NCI-H82 treated with DMSO at 0.1 percent for 48 hours (cell line): ENCODE data around the gene EMC7.
"Not testable (repeated sequence)": the region's sequence is repeated elsewhere in the genome, so short reads cannot be mapped to it uniquely, and the experiment has no call there.

Experiments
- DNase-seq: peaks from one replicate; lab custom pipeline; 2025; ENCODE audit not compliant: unreplicated experiment; lab: John Stamatoyannopoulos, UW

Gene EMC7

DNA sequence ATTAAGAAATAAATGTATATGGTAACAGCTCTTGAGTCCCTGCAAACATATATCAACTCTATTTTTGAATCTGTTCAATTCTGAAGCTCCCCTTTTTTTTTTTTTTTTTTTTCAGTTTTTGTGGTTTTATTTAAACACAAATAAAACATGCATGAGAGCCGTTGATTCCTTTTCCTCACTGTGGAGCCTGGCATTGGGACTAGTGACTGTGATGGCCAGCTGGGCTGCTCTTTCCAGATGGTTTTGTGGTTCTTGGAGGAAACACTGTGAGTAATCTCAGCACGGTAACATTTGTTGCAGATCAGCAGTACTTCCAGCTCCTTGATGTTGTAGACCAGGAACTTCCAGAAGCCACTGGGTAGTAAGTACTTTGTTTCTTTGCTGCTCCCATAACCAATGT, 15.9 kb downstream of the EMC7 start:
- no peak for DNase-seq

DNA sequence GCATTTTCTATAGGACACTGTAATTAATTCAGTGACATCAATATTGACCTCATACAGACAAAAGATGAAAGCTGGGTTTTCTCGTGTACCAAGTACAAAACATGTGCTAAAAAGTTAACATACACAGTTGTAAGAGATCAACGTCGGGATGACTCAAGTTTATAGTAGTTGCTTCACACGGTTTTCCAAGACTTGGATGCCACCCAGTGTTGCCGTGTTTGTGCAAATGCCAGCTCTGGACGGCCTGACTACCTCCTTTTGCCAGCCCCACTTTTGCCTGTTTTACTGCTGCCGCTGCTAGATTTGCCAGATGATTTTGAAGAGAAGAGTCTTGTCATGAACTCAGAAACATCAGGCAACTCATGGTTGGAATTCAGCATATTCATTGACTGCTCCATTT, 17.6 kb downstream of the EMC7 start:
- DNase-seq: no peak

DNA sequence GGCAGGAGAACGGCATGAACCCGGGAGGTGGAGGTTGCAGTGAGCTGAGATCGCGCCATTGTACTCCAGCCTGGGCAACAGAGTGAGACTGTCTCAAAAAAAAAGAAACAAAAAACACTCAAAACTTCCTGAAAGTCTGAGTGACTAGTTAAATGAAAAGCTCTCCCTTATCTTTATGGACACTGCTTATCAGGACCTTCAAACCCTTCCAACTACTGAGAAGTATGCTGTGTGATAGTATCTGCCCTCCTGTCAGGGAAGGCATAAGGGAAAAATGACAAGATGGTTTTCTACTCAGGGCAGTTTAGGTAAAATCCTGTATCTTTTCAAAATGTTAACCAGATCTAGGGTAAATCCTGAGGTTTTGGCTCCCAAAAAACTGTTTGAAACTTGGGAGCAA, 21.8 kb downstream of the EMC7 start:
- no peak for DNase-seq

DNA sequence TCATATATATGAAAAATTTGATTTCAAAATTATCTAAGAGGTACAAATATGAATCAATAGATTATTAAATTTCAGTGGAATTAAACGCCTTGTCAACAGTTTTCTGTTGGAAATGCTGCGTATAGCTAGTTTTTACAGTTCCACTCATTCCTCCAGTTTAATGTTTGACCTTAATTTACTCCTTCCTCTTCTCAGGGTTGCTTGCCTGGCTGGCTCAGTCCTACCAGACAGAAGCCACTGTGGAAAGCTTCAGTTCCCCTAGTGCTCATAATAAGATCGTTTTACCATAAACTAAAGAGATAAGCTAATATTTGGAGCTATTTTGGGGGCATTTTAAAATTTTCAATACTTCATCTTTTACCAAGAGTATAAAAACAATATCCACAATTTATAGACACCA, 22.8 kb downstream of the EMC7 start:
- no peak for DNase-seq

DNA sequence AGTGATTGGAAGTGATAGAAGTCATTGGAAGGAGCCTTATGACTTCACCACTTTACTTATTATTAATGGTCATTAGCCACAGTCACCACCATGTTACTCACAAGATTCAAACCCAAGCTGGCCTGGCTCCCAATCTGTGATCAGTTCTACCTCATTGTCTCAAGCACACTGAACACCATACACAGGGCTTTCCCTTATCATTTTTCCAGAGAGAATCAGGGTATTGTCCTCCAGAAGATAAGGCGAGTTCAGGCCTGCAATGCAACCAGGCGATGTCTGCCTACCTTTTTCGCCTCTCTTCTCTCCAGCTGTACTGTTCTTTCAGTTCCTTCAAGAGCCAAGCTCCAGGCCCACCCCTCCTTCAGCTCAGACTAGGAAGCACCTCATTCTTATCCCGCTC, 24.9 kb downstream of the EMC7 start:
- no peak for DNase-seq

DNA sequence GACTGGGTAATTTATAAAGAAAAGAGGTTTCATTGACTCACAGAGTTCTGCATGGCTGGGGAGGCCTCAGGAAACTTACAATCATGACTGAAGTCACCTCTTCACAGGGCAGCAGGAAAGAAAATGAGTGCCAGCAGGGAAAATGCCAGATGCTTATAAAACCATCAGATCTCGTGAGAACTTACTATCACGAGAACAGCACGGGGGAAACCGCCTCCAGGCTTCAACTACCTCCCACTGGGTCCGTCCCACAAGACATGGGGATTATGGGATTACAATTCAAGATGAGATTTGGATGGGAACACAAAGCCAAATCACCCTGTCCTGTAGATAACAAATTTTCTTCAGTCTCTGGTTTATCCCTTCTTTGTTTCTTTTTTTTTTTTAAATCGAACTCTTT, 31.7 kb downstream of the EMC7 start:
- peak; percentile 4 for DNase-seq

DNA sequence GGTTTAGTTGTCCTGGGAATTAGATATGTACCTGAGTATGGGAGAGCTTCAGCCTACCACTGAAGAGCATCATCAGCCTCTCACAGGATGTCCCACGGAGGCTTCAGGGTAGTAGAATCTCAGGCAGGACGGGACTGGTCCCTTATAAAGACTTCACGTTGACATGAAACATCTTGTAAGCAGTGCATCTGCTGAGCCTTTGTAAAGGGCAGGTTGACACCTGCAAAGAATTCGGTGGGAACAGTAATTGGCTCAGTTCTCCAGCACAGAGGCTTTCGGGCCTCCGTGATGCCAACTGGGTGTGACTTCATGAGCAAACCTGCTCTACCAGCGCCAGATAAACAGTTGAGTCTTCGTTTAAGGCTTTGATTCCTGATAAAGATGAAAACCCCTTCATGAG, 35.7 kb downstream of the EMC7 start:
- no peak for DNase-seq

DNA sequence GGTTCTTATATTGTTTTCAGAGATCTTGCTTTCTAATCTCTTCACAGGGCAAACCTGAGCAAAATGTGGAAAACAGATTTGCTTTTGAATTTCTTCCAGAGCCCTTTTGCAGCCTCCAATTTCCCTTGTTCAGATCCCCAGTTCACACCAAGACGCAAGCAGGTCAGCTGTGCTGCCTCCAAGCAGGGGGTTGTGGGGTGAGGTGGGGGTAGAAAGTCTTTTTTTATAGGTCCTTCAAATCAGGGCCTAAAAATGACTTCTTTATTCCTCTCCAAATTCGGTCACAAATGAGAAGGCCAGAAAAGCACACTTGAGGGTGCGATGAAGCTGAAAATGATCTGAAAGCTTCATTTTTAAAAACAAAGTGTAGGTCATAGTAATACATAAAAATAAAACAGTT, 36.4 kb downstream of the EMC7 start:
- no peak for DNase-seq

DNA sequence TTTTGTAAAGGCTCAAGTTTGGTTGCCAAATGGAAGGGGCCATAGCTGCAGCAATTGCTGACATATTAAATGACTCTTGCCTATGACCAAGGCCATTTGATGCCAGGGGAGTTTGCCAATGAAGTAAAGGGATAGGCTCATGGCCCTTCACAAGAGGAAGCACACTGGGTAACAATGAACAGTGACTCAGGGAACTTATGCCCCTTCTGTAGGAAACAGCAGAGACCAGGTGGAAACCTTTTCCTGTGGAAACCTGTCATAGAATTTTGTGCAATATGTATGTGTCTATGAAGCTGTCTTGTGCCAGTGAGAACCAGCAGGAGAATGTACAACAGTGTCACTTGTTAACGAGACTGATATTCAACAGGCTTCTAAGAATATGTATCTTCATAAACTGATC, 37.2 kb downstream of the EMC7 start:
- no peak for DNase-seq

DNA sequence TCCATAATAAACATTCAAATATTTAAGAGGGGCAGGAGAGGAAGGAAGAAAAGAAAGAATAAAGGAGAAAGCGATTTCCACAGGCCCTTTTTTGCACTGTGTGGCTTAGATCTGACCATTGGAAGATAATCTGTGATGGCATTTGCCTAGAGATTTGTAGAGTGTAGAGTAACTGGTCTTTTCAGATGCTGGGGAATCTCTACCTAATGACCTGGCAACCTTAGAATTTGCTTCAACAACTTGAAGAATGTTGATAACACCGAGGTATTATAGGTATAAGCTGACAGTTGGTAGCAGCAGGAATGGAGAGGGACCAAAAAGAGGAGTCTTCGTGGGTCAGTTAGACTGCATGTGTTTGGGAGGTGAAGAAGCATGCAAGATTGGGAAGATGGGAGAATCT, 41.7 kb downstream of the EMC7 start:
- no peak for DNase-seq

DNA sequence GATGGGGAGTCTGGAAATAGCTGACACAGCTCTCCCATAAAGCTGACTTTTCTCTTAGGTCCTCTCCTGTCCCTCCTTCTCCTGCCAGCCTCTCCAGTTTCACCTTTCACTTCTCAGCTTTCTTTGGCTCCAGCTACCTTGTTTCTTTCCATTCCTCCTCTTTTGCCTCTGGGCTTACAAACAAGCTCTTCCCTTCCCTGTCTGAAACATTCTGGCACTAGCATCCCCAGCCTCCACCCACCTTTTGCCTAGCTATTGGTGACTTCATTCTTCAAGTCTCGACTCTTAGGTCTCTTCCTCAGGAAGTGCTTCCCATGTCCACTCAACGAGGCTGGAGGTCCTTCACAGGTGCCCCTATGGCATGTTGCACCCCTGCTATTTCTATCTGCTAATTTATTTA, 42.2 kb downstream of the EMC7 start:
- no peak for DNase-seq

DNA sequence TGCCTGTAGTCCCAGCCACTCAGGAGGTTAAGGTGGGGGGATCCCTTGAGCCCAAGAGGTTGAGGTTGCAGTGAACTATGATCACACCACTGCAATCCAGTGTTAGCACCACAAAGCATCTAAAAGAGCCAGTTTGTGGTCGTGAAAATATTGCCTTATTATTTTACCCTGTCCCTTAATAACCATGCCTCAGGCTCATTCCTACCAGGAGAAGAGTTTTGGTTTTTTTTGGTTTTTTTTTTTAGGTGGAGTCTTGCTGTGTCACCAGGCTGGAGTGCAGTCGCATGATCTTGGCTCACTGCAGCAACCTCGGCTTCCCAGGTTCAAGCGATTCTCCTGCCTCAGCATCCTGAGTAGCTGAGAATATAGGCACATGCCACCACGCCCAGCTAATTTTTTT, 44.8 kb downstream of the EMC7 start:
- no peak for DNase-seq

DNA sequence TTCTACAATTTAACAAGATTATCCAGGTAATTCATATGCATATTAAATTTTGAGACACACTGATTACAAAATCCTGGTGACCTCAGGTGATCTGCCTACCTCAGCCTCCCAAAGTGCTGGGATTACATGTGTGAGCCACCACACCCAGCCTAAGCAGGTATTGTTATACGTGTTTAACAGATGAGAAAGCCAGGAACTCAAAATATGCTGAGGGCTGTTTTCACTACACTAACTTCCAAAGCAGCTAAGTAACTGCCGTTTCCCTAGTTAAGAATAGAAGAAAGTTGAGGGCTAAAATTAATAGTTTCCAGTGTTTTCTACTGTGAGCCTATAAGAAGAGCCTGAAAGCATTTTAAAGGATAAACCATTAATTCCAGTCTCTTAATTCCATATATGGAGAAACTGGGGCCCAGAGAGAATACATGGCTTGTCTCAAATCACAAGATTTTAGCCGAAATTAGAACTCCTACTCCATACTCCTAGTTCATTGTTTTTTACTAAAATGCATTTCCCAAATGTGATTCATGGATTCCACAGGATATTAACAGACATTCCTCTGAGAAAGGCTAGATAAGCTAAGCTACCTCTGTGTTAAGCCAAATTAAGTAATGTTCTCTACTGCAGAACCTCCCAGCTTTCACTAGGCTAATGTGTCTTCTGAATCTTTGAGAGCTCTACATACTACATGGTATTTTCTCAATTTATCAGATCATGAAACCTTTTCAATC, 45.6 kb downstream of the EMC7 start:
- no peak for DNase-seq

DNA sequence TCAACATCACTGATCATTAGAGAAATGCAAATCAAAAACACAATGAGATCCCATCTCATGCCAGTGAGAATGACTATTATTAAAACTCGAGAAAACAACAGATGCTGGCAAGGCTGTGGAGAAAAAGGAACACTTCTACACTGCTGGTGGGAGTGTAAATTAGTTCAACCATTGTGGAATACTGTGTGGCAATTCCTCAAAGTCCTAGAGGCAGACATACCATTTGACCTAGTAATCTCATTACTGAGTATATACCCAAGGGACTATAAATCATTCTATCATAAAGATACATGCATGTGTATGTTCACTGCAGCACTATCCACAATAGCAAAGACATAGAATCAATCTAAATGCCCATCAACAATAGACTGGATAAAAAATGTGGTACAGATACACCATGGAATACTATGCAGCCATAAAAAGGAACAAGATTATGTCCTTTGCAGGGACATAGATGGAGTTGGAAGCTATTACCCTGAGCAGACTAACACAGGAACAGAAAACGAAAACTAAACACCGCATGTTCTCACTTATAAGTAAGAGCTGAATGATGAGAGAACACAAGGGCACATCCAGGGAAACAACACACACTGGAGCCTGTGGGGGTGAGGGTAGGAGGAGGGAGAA, 47.5 kb downstream of the EMC7 start:
- no peak for DNase-seq

DNA sequence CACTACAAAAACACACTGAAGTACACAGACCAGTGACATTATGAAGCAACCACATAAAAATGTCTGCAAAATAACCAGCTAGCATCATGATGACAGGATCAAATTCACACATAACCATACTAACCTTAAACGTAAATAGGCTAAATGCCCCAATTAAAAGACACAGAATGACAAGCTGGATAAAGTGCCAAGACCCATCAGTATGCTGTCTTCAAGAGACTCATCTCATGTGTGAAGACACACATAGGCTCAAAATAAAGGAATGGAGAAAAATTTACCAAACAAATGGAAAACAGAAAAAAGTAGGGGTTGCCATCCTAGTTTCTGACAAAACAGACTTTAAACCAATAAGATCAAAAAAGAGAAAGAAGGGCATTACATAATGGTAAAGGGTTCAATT, 51.3 kb downstream of the EMC7 start:
- not testable (repeated sequence) for DNase-seq

DNA sequence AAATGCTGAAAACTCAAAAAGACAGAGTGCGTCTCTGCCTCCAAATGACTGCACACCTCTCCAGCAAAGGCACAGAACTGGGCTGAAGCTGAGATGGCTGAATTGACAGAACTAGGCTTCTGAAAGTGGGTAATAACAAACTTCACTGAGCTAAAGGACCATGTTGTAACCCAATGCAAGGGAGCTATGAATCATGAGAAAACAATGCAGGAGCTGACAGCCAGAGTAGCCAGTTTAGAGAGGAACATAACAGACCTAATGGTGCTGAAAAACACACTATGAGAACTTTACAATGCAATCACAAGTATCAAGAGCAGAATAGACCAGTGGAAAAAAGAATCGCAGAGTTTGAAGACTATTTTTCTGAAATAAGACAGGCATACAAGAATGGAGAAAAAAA, 52.5 kb downstream of the EMC7 start:
- DNase-seq: no peak

DNA sequence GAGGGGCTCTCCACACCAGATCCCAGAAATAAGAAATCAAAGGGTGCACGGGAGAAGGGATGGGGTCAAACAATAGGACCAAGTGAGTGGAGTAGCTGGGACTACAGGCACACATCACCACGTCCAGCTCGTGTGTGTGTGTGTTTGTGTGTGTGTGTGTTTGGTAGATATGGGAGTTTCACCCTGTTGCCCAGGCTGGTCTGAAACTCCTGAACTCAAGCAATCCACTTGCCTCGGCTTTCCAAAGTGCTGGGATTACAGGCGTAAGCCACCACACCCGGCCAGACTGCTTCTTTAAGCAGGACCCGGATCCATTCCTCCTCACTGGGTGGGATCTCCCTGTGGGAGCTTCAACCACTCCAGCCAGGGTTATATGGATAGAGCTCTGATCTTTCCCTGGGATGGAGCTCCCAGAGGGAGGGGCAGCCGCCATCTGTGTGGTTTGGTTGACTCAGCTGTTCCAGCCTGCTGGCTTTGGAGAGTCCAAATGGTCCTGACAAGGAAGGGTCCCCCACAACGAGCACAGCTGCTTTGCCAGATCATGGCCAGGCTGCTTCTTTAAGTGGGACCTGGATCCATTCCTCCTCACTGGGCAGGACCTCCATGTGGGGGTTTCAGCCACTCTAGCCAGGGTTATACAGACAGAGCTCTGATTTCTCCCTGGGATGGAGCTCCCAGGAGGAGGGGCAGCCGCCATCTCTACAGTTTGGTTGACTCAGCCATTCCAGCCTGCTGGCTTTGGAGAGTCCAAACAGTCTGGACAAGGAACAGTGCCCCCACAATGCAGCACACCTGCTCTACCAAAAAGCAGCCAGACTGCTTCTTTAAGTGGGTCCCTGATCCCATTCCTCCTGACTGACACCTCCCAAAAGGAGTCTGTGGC, 53.5 kb downstream of the EMC7 start:
- no peak for DNase-seq

DNA sequence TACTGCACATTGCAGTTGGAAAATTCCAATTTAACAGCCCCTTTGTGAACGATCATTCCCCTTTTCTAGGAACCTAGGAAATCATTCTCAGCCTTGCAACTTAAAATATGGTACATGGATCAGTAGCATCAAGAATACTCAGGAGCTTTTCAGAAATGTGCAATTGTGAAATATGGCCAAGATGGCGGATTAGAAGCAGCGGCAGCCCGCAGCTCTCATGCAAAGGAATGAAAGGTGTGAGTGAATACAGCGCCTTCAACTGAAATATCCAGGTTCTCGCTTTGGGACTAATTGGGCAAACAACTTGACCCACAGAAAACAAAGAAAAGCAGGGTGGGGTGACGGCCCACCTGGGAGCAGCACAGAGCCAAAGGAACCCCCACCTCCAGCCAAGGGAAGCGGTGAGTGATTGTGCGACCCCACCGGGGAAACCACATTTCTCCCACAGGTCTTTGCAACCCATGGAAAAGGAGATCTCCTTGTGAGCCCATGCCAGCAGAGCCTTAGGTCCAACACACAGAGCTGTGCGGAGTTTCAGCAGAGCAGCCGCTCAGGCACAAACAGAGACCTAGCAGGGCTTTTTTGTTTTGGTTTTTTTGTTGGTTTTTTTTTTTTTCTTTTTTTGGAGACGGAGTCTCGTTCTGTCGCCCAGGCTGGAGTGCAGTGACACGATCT, 55.1 kb downstream of the EMC7 start:
- DNase-seq: no peak

DNA sequence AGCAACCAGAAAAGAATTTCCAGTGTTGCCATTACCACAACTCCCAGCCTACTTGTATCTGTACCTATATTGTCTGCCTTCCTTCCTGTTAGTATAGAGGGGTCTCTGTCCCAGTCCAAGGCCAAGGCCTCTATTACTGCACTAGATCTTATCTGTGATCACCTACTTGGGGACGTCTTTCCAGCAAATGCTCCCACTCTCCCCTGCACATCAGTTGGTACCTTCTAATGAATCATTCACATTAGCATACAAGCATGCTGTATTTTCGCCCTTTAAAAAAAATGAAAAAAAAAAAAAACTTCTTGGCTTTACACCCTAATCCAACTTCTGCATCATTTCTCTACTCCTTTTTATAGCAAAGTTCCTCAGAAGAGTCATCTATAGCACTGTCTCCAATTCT, 57.8 kb downstream of the EMC7 start:
- no peak for DNase-seq

DNA sequence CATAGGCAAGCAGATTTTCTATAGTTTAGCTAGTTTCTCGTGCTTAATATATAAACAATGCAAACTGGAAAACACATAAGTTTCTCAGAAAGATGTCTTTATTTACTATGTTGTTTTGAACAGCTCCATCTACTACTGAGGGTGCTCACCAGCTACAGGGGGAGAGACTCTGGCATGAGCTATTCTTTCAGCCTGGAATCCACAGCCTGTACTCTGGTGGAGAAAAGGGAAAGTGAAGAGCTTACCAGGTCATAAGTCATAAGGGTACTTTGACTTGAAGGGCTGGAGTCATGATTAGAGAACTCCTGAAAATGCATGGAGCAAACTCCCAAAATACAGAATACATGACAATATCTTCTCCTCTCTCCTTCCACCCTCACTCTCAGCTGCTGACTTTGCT, 58.3 kb downstream of the EMC7 start:
- DNase-seq: no peak

DNA sequence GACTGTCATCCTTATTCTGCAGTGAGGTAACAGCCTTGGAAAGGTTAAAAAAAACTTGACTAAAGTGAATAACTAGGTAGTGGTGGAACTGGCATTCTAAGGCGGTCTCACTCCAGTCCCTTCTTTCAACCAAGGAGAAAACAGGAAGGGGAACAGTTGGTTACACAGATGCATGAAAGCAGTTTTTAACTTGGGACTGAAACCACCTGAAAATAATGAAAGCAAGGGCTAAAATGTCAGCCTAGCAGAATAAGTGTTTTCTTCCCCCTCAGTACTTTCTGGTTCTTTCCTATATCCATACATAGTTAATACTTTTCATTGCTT, 61.9 kb downstream of the EMC7 start:
- DNase-seq: no peak
